Kidney (tissue), 14 donors: ENCODE results near the gene FAM229A. TPM values are rescaled to one million over a fixed set of nuclear protein-coding genes. Genes with fewer than 3 reads are reported as not detected.

Experiments used
- DNase-seq, 5 donors: peaks; one replicate each; pipeline ENCODE4 v3.0.0-alpha.2; 2013 to 2020
- FAIRE-seq: peaks from 2 replicates; lab custom pipeline; 2012; peaks lifted over from hg19 to GRCh38; lab: Jason Lieb, UNC
- H3K27ac ChIP-seq, 2 donors: one replicate each; pipeline ENCODE4 v1.7.0; 2013; ENCODE audit warnings: low read depth in 2 of 2, low read length in 2 of 2, inconsistent platforms in 1 of 2
- H3K27me3 ChIP-seq: one replicate; pipeline ENCODE4 v1.7.1; 2013; ENCODE audit warnings: low read length, inconsistent platforms; ENCODE audit not compliant: control insufficient read depth, insufficient read depth
- H3K36me3 ChIP-seq, 3 donors: one replicate each; pipeline versions ENCODE4 v1.7.0 to v1.7.1; 2013; ENCODE audit warnings: low read length in 3 of 3, control low read depth in 1 of 3, inconsistent platforms in 1 of 3; ENCODE audit not compliant: insufficient read depth in 3 of 3, control insufficient read depth in 2 of 3
- H3K4me1 ChIP-seq, 3 donors: one replicate each; pipeline versions ENCODE4 v1.7.0 to v1.7.1; 2013; ENCODE audit warnings: low read length in 3 of 3, inconsistent platforms in 1 of 3, low read depth in 1 of 3; ENCODE audit not compliant: control insufficient read depth in 2 of 3, insufficient read depth in 2 of 3
- H3K4me3 ChIP-seq, 3 donors: one replicate each; pipeline versions ENCODE4 v1.7.0 to v1.8.1; 2013; ENCODE audit warnings: low read length in 3 of 3, control low read depth in 1 of 3, inconsistent platforms in 1 of 3
- H3K9ac ChIP-seq, 3 donors: one replicate each; pipeline versions ENCODE4 v1.7.0 to v1.7.1; 2013; ENCODE audit warnings: low read length in 3 of 3, control low read depth in 1 of 3, inconsistent platforms in 1 of 3
- H3K9me3 ChIP-seq, 3 donors: one replicate each; pipeline versions ENCODE4 v1.7.0 to v1.7.1; 2013; ENCODE audit warnings: low read length in 3 of 3, control low read depth in 1 of 3, inconsistent platforms in 1 of 3; ENCODE audit not compliant: control insufficient read depth in 2 of 3, insufficient read depth in 1 of 3
- CTCF ChIP-seq: IDR thresholded peaks from 3 replicates; pipeline ENCODE4 v1.5.1; 2012; ENCODE audit warnings: mild to moderate bottlenecking, moderate library complexity, borderline replicate concordance; ENCODE audit not compliant: insufficient read depth; ENCODE audit errors: extremely low read depth
- intact Hi-C: fragments of 100-400 bp; cut with DNase I; formaldehyde crosslinking; loops from one replicate; pipeline ENCODE4 v1.11.1; 2022
- polyA plus RNA-seq: library from polyadenylated mRNA; stranded (reverse); fragments of 350-450 nt; fragmentation: Illumina TruSeq; extraction: RNeasy Lipid Tissue Mini Kit (QIAGEN cat#74804); gene quantifications from one replicate; pipeline ENCODE4 v1.2.3, GENCODE V29; 2014; ENCODE audit warnings: low read depth, low replicate concordance; ENCODE audit not compliant: insufficient read depth
- total RNA-seq: library from RNA; stranded (reverse); fragmentation: NEBNext Ultra II Directional; extraction: Animal tissue kit (Norgen Biotek cat#: 25700); gene quantifications from one replicate; pipeline ENCODE4 v1.2.1, GENCODE V29; 2021
- donor health status: control.
- donor health status: control.
- donor health status: control.
- donor health status: control.
- donor health status: control.
- donor health status: DM: yes; HTN: yes; CAD: no.
- donor health status: Normal renal cell carcinoma (clear cell type).

Gene FAM229A
- total and polyA plus RNA-seq, 2 donors from 2014 or later, result 6.4 to 9.7 TPM

GRCh38 chr1:32363713-32364112 is 1.4 kb upstream of the FAM229A start:
- Histone ChIP-seq H3K27me3 (no peaks in the 10 kb centered on the region), H3K9me3 (no peaks in the 10 kb centered on the region), H3K9ac (no peak overlapping the region), H3K4me3 (no peak overlapping the region), H3K36me3 (peaks cover 10 to 28% (median 23%) of the 10 kb centered on the region in 3 donors), H3K27ac (no peak overlapping the region), H3K4me1 (peaks cover 0 to 2% (median 0%) of the 10 kb centered on the region in 3 donors)
- no peak for TF ChIP-seq CTCF
- intact Hi-C loops, result no loop called here
- FAIRE-seq (no peak), DNase-seq (peak in 1 of 5 donors; percentile 53)

GRCh38 chr1:32361674-32362473 is 411 bp downstream of the FAM229A start:
- Histone ChIP-seq H3K4me1 (peaks cover 0 to 2% (median 0%) of the 10 kb centered on the region in 3 donors), H3K27ac (peak overlapping the region in 1 of 2 donors; percentile 65), H3K4me3 (peak overlapping the region in 2 of 3 donors; percentile 26 to 46), H3K36me3 (peaks cover 3 to 13% (median 5%) of the 10 kb centered on the region in 3 donors), H3K9ac (no peak overlapping the region), H3K9me3 (no peaks in the 10 kb centered on the region), H3K27me3 (no peaks in the 10 kb centered on the region)
- TF ChIP-seq CTCF, result peak; percentile 24
- DNase-seq, result peak; percentile 67 to 88 (median 81)
- no peak for FAIRE-seq
- intact Hi-C loops, result no loop called here

GRCh38 chr1:32361308-32361673 is 994 bp downstream of the FAM229A start:
- no peak overlapping the region for H3K9ac ChIP-seq
- peaks cover 0 to 11% (median 3%) of the 10 kb centered on the region in 3 donors for H3K36me3 ChIP-seq
- no peak overlapping the region for H3K27ac ChIP-seq
- no peak for TF ChIP-seq CTCF
- H3K27me3 ChIP-seq, result no peaks in the 10 kb centered on the region
- H3K4me3 ChIP-seq, result no peak overlapping the region
- no peak for FAIRE-seq
- intact Hi-C loops, result no loop called here
- H3K9me3 ChIP-seq, result no peaks in the 10 kb centered on the region
- peaks cover 0 to 2% (median 0%) of the 10 kb centered on the region in 3 donors for H3K4me1 ChIP-seq
- peak; percentile 27 to 81 (median 33) for DNase-seq
